A549 (cell line): ENCODE results near the gene SHKBP1.
A peak's percentile ranks its signal among the peaks of the same experiment; 100 is the strongest.

ENCODE experiments used
- EP300 ChIP-seq, 2 experiments: fragments of >200 bp; sonication (Bioruptor Twin); formaldehyde crosslinking; IDR thresholded peaks; 2 replicates in 1 of 2; 3 replicates in 1 of 2; pipeline ENCODE4 v1.6.1; 2016 to 2017
- FOSL2 ChIP-seq, 2 experiments: fragments of 450-650 bp in 1 of 2; fragments of >200 bp in 1 of 2; sonication (Bioruptor Twin) in 1 of 2; formaldehyde crosslinking; IDR thresholded peaks; 2 replicates each; pipeline versions ENCODE4 v1.5.0 to v1.6.1; 2016 to 2020; ENCODE audit warnings: mild to moderate bottlenecking in 1 of 2, moderate library complexity in 1 of 2
- KDM1A ChIP-seq: fragments of 200-600 bp; sonication (generic); IDR thresholded peaks from 2 replicates; pipeline ENCODE4 v1.6.1; 2016; ENCODE audit warnings: low read depth, mild to moderate bottlenecking
- RCOR1 ChIP-seq: fragments of 150-350 bp; IDR thresholded peaks from 2 replicates; pipeline ENCODE4 v1.6.1; 2014; ENCODE audit warnings: antibody characterized with exemption, low read length, low read depth
- TF ChIP-seq, protein P1 (sequence below): fragments of >200 bp; sonication (Bioruptor Twin); formaldehyde crosslinking; IDR thresholded peaks from 3 replicates; pipeline ENCODE4 v1.5.1; 2016
- TF ChIP-seq, protein P2 (sequence below): IDR thresholded peaks from 2 replicates; pipeline ENCODE4 v1.6.1; 2012

- TF ChIP-seq FOSL2 (IDR thresholded peaks at IDR 0.05) (no peak), FOSL2 (CRISPR knock-in tag; IDR thresholded peaks at IDR 0.05) (peak; percentile 4; the same call in 1 of the 2 replicates), EP300 (IDR thresholded peaks at IDR 0.05) (no peak), RCOR1 (no peak), KDM1A (no peak)
- TF ChIP-seq, protein P1, sequence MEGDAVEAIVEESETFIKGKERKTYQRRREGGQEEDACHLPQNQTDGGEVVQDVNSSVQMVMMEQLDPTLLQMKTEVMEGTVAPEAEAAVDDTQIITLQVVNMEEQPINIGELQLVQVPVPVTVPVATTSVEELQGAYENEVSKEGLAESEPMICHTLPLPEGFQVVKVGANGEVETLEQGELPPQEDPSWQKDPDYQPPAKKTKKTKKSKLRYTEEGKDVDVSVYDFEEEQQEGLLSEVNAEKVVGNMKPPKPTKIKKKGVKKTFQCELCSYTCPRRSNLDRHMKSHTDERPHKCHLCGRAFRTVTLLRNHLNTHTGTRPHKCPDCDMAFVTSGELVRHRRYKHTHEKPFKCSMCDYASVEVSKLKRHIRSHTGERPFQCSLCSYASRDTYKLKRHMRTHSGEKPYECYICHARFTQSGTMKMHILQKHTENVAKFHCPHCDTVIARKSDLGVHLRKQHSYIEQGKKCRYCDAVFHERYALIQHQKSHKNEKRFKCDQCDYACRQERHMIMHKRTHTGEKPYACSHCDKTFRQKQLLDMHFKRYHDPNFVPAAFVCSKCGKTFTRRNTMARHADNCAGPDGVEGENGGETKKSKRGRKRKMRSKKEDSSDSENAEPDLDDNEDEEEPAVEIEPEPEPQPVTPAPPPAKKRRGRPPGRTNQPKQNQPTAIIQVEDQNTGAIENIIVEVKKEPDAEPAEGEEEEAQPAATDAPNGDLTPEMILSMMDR: peak; percentile 20; the same call in 1 of the 3 replicates
- TF ChIP-seq, protein P2, sequence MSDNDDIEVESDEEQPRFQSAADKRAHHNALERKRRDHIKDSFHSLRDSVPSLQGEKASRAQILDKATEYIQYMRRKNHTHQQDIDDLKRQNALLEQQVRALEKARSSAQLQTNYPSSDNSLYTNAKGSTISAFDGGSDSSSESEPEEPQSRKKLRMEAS: peak; percentile 83
These were observed 26.9 kb downstream of the SHKBP1 start for GRCh38 chr19:40603389-40604170.
